Nephron (organoid): ENCODE results near the gene KIDINS220.

ENCODE experiments used
- H3K27ac Mint-ChIP-seq, 3 experiments: 2 replicates each; pipeline ENCODE4 v1.8.0; 2020; ENCODE audit warnings: mixed read lengths in 3 of 3, mild to moderate bottlenecking in 2 of 3, moderate library complexity in 1 of 3
- H3K27me3 Mint-ChIP-seq: 2 replicates; pipeline ENCODE4 v1.8.0; 2021; ENCODE audit warnings: low read depth, mild to moderate bottlenecking, moderate library complexity, mixed read lengths
- H3K36me3 Mint-ChIP-seq: 2 replicates; pipeline ENCODE4 v1.8.0; 2020; ENCODE audit warnings: low read depth, mixed read lengths
- H3K4me1 Mint-ChIP-seq: 2 replicates; pipeline ENCODE4 v1.8.0; 2020; ENCODE audit warnings: mixed read lengths
- H3K4me3 Mint-ChIP-seq, 3 experiments: 2 replicates each; pipeline ENCODE4 v1.8.0; 2020; ENCODE audit warnings: mild to moderate bottlenecking in 3 of 3, mixed read lengths in 3 of 3, moderate library complexity in 2 of 3
- H3K9me3 Mint-ChIP-seq: 2 replicates; pipeline ENCODE4 v1.8.0; 2020; ENCODE audit warnings: mixed read lengths
- CTCF ChIP-seq, 3 experiments: fragments of 200-600 bp; sonication (generic); IDR thresholded peaks; one replicate each; pipeline ENCODE4 v1.5.0; 2021; ENCODE audit warnings: antibody characterized with exemption in 3 of 3; ENCODE audit not compliant: unreplicated experiment in 3 of 3

KIDINS220 gene

GRCh38 chr2:8721410-8721809 lies 116.0 kb downstream of the KIDINS220 start:
- H3K4me1 Mint-ChIP-seq = no peaks in the 10 kb centered on the region
- TF ChIP-seq CTCF (IDR thresholded peaks at IDR 0.05; ENCODE audit: unreplicated experiment in 3 of 3) = no peak
- peaks cover 9% of the 10 kb centered on the region for H3K36me3 Mint-ChIP-seq
- no peaks in the 10 kb centered on the region for H3K9me3 Mint-ChIP-seq
- no peak overlapping the region for H3K27ac Mint-ChIP-seq
- H3K4me3 Mint-ChIP-seq = no peak overlapping the region
- H3K27me3 Mint-ChIP-seq = peaks cover 4% of the 10 kb centered on the region

- no peaks in the 10 kb centered on the region for H3K9me3 Mint-ChIP-seq
- peaks cover 4% of the 10 kb centered on the region for H3K27me3 Mint-ChIP-seq
Observed at GRCh38 chr2:8720741-8721140, 116.7 kb downstream of the KIDINS220 start.

GRCh38 chr2:8719528-8719927 lies 117.9 kb downstream of the KIDINS220 start:
- no peaks in the 10 kb centered on the region for H3K4me1 Mint-ChIP-seq
- H3K36me3 Mint-ChIP-seq = peaks cover 5% of the 10 kb centered on the region
- H3K9me3 Mint-ChIP-seq = no peaks in the 10 kb centered on the region
- TF ChIP-seq CTCF (IDR thresholded peaks at IDR 0.05; ENCODE audit: unreplicated experiment in 3 of 3) = no peak
- H3K4me3 Mint-ChIP-seq = no peak overlapping the region
- H3K27me3 Mint-ChIP-seq = peaks cover 7% of the 10 kb centered on the region
- H3K27ac Mint-ChIP-seq = no peak overlapping the region

More at GRCh38 chr2:8720741-8721140, 116.7 kb downstream of the KIDINS220 start:
- TF ChIP-seq CTCF (IDR thresholded peaks at IDR 0.05; ENCODE audit: unreplicated experiment in 3 of 3) = no peak
- Mint-ChIP-seq H3K27ac (no peak overlapping the region), H3K4me1 (no peaks in the 10 kb centered on the region), H3K4me3 (no peak overlapping the region), H3K36me3 (peaks cover 5% of the 10 kb centered on the region)

GRCh38 chr2:8714971-8715370 lies 122.4 kb downstream of the KIDINS220 start:
- Mint-ChIP-seq H3K27ac (no peak overlapping the region), H3K9me3 (no peaks in the 10 kb centered on the region), H3K36me3 (no peaks in the 10 kb centered on the region), H3K4me3 (no peak overlapping the region), H3K4me1 (no peaks in the 10 kb centered on the region), H3K27me3 (peaks cover 4% of the 10 kb centered on the region)
- no peak for TF ChIP-seq CTCF (IDR thresholded peaks at IDR 0.05; ENCODE audit: unreplicated experiment in 3 of 3)

DNA sequence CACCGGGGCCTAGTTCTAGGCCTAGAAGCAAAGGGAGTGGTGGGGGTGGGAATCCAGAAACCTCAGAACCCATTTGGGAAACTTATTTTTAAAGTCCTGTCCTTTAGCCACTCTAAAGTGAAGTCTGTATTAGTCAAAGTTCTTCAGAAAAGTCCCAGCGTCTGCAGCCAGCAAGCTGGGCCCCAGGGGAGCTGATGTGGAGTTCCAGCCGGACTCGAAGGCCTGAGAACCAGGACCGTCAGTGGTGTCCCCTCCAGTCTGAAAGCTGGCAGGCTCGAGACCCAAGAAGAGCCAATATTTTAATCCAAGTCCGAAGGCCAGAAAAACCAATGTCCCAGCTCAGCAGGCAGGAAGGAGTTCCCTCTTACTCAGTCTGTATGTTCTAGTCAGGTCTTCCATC lies 123.1 kb downstream of the KIDINS220 start:
- H3K36me3 Mint-ChIP-seq = no peaks in the 10 kb centered on the region
- no peak for TF ChIP-seq CTCF (IDR thresholded peaks at IDR 0.05; ENCODE audit: unreplicated experiment in 3 of 3)
- no peak overlapping the region for H3K4me3 Mint-ChIP-seq
- no peaks in the 10 kb centered on the region for H3K9me3 Mint-ChIP-seq
- no peak overlapping the region for H3K27ac Mint-ChIP-seq
- no peaks in the 10 kb centered on the region for H3K4me1 Mint-ChIP-seq
- peaks cover 4% of the 10 kb centered on the region for H3K27me3 Mint-ChIP-seq

GRCh38 chr2:8710951-8711350 lies 126.5 kb downstream of the KIDINS220 start:
- peaks cover 4% of the 10 kb centered on the region for H3K27me3 Mint-ChIP-seq
- H3K4me1 Mint-ChIP-seq = no peaks in the 10 kb centered on the region
- no peaks in the 10 kb centered on the region for H3K36me3 Mint-ChIP-seq
- H3K4me3 Mint-ChIP-seq = no peak overlapping the region
- no peak for TF ChIP-seq CTCF (IDR thresholded peaks at IDR 0.05; ENCODE audit: unreplicated experiment in 3 of 3)
- peaks cover 5% of the 10 kb centered on the region for H3K9me3 Mint-ChIP-seq
- no peak overlapping the region for H3K27ac Mint-ChIP-seq
